ENCODE data around the gene C2CD2. TPM values are rescaled to one million over a fixed set of nuclear protein-coding genes. Genes with fewer than 3 reads are reported as not detected.

Gene C2CD2
- total RNA-seq, 1 donor from 2014 or later: 9.5 TPM

- no peak overlapping the region for H3K27ac Mint-ChIP-seq
Observed at GRCh38 chr21:41931041-41931451, 22.8 kb downstream of the C2CD2 start.

GRCh38 chr21:41929248-41929647 lies 24.6 kb downstream of the C2CD2 start:
- no peak overlapping the region for H3K4me3 Mint-ChIP-seq
- no peak for DNase-seq (ENCODE audit: low spot score)
- no peaks in the 10 kb centered on the region for H3K9me3 Mint-ChIP-seq
- intact Hi-C loops (cut with micrococcal nuclease): loop anchor here (2.0 kb wide), 1 partner anchor 72 kb away; no protein-coding TSS in a partner anchor
- H3K36me3 Mint-ChIP-seq (ENCODE audit: low read depth): peaks cover 3% of the 10 kb centered on the region
- H3K4me1 Mint-ChIP-seq (ENCODE audit: low read depth): peaks cover 61% of the 10 kb centered on the region
- no peak overlapping the region for H3K27ac Mint-ChIP-seq
- H3K27me3 Mint-ChIP-seq (ENCODE audit: insufficient read depth): peaks cover 3% of the 10 kb centered on the region

More at GRCh38 chr21:41931041-41931451, 22.8 kb downstream of the C2CD2 start:
- intact Hi-C loops (cut with micrococcal nuclease): no loop called here
- Mint-ChIP-seq H3K4me1 (ENCODE audit: low read depth) (peaks cover 45% of the 10 kb centered on the region), H3K27me3 (ENCODE audit: insufficient read depth) (peaks cover 7% of the 10 kb centered on the region), H3K36me3 (ENCODE audit: low read depth) (no peaks in the 10 kb centered on the region), H3K4me3 (no peak overlapping the region), H3K9me3 (no peaks in the 10 kb centered on the region)
- no peak for DNase-seq (ENCODE audit: low spot score)

DNA sequence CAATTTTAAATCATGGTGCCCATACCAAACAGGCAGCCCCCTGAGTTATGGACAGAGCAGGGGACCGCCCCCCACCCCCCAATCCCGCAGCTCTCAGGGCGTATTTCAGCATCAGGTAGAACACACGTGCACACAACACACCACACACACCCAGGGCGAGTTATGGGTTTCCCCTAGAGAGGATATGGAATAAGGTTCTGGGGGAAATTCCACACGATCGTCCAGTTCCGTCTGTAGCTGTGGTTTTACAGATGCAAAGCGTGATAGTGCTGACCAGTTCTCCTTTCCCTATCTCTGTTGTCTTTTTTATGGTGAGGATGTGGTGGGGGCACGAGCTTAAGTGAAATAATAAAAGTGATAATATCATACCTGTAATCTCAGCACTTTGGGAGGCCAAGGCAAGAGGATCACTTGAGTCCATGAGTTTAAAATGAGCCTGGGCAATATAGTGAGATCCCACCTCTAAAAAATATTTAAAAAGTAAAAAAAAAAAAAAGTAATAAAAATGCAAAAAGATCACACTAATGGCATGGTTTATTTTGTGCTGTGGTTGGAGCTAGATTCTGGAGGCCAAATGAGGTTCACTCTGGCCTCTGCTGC lies 25.1 kb downstream of the C2CD2 start:
- intact Hi-C loops (cut with micrococcal nuclease): loop anchor here (2.0 kb wide), 1 partner anchor 72 kb away; no protein-coding TSS in a partner anchor
- Mint-ChIP-seq H3K27me3 (ENCODE audit: insufficient read depth) (no peaks in the 10 kb centered on the region), H3K4me1 (ENCODE audit: low read depth) (peaks cover 66% of the 10 kb centered on the region), H3K36me3 (ENCODE audit: low read depth) (peaks cover 3% of the 10 kb centered on the region), H3K4me3 (no peak overlapping the region), H3K27ac (no peak overlapping the region), H3K9me3 (no peaks in the 10 kb centered on the region)
- no peak for DNase-seq (ENCODE audit: low spot score)

DNA sequence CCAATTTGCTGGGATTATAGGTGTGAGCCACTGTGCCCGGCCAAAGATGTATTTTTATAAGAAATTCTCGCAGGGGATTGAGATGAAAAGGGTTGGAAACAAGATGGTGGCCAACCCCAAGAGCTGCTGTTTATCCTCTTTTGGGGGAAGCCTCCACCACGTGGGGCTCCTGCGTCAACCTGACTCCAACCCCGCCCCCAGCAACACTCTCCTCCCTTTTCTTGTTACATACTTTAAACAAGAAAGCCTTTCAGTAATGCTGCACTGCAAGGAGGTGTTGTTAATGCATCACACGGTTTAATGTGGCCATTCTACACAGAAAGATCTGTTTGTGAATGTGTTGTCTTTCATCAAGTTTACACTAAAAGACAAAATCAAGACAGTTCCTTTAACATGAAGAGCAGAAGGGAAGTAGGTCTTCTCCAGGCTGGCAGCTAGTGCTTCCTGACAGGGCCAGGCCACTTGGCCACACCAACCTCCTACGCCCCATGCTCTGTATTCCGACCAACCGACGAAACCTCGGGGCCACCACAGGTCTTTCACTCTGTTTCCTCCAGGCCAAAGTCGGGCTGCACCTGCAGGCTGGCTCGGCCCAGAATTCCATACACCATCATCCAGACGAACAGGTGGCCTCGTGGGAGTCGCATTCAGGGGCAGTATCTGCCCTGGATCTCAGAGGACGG lies 25.9 kb downstream of the C2CD2 start:
- no peaks in the 10 kb centered on the region for H3K27me3 Mint-ChIP-seq (ENCODE audit: insufficient read depth)
- H3K9me3 Mint-ChIP-seq: no peaks in the 10 kb centered on the region
- H3K4me3 Mint-ChIP-seq: no peak overlapping the region
- peaks cover 3% of the 10 kb centered on the region for H3K36me3 Mint-ChIP-seq (ENCODE audit: low read depth)
- no peak for DNase-seq (ENCODE audit: low spot score)
- peak overlapping the region; percentile 44 for H3K27ac Mint-ChIP-seq
- H3K4me1 Mint-ChIP-seq (ENCODE audit: low read depth): peaks cover 71% of the 10 kb centered on the region
- intact Hi-C loops (cut with micrococcal nuclease): loop anchor here (2.0 kb wide), 2 partner anchors 25 to 73 kb away; no protein-coding TSS in a partner anchor

GRCh38 chr21:41926807-41927171 lies 27.0 kb downstream of the C2CD2 start:
- Mint-ChIP-seq H3K4me1 (ENCODE audit: low read depth) (peaks cover 66% of the 10 kb centered on the region), H3K4me3 (peak overlapping the region; percentile 84), H3K27ac (peak overlapping the region; percentile 92), H3K36me3 (ENCODE audit: low read depth) (peaks cover 4% of the 10 kb centered on the region), H3K9me3 (no peaks in the 10 kb centered on the region), H3K27me3 (ENCODE audit: insufficient read depth) (peaks cover 1% of the 10 kb centered on the region)
- no peak for DNase-seq (ENCODE audit: low spot score)
- intact Hi-C loops (cut with micrococcal nuclease): loop anchor here (1.0 to 2.0 kb wide), 3 partner anchors 25 to 48 kb away; no protein-coding TSS in a partner anchor

GRCh38 chr21:41926117-41926806 lies 27.6 kb downstream of the C2CD2 start:
- peak; percentile 35 for DNase-seq (ENCODE audit: low spot score)
- Mint-ChIP-seq H3K27me3 (ENCODE audit: insufficient read depth) (peaks cover 6% of the 10 kb centered on the region), H3K4me1 (ENCODE audit: low read depth) (peaks cover 69% of the 10 kb centered on the region), H3K4me3 (peak overlapping the region; percentile 84), H3K9me3 (no peaks in the 10 kb centered on the region), H3K27ac (peak overlapping the region; percentile 92), H3K36me3 (ENCODE audit: low read depth) (peaks cover 6% of the 10 kb centered on the region)
- intact Hi-C loops (cut with micrococcal nuclease): loop anchor here (1.0 to 2.0 kb wide), 3 partner anchors 25 to 48 kb away; no protein-coding TSS in a partner anchor

- intact Hi-C loops (cut with micrococcal nuclease): loop anchor here (1.0 to 2.0 kb wide), 3 partner anchors 24 to 47 kb away; no protein-coding TSS in a partner anchor
- no peak for DNase-seq (ENCODE audit: low spot score)
- H3K4me3 Mint-ChIP-seq: peak overlapping the region; percentile 84
- peaks cover 6% of the 10 kb centered on the region for H3K36me3 Mint-ChIP-seq (ENCODE audit: low read depth)
- peaks cover 69% of the 10 kb centered on the region for H3K4me1 Mint-ChIP-seq (ENCODE audit: low read depth)
- H3K27ac Mint-ChIP-seq: peak overlapping the region; percentile 92
- H3K27me3 Mint-ChIP-seq (ENCODE audit: insufficient read depth): peaks cover 6% of the 10 kb centered on the region
- H3K9me3 Mint-ChIP-seq: no peaks in the 10 kb centered on the region
Observed at GRCh38 chr21:41925767-41926116, 28.1 kb downstream of the C2CD2 start.

- intact Hi-C loops (cut with micrococcal nuclease): no loop called here
- no peak overlapping the region for H3K4me3 Mint-ChIP-seq
Observed at GRCh38 chr21:41924368-41924754, 29.5 kb downstream of the C2CD2 start.

DNA sequence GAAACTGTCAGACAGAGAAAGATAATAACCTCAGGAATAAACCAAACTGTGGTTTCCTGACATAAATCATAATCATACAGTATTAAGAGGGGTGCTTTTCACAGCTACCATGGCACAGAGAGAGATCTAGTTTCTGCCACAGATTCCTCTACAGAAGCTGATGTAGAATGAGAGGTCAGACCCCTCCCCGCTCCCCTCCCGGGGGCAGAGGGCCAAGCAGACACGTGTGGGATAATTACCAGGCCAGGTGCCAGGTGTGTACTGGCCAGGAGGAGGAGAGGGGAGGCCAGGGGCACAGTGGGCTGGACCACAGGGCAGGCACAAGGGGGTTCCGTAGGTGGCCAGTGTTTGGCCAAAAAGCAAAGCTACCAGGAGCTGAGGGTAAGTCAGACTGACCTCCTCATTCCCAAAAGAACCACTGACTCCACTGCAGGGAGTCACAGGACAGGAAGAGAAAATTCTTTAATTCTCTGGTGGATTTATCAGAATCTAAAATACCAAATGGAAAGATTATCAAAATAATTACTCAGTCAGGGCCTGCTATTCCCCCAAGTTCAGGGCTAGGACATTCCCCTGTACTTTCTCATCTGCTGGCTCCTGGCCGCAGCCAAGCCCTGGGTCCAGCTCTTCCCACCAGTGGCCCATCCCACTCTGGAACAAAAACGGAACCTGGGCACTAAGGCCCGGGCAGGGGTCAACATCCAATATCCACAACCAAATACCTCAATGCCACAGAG lies 30.0 kb downstream of the C2CD2 start:
- Mint-ChIP-seq H3K27me3 (ENCODE audit: insufficient read depth) (peaks cover 6% of the 10 kb centered on the region), H3K4me3 (no peak overlapping the region), H3K9me3 (no peaks in the 10 kb centered on the region), H3K27ac (peak overlapping the region; percentile 24), H3K36me3 (ENCODE audit: low read depth) (peaks cover 6% of the 10 kb centered on the region), H3K4me1 (ENCODE audit: low read depth) (peaks cover 57% of the 10 kb centered on the region)
- DNase-seq (ENCODE audit: low spot score): no peak
- intact Hi-C loops (cut with micrococcal nuclease): no loop called here

More at GRCh38 chr21:41924368-41924754, 29.5 kb downstream of the C2CD2 start:
- Mint-ChIP-seq H3K4me1 (ENCODE audit: low read depth) (peaks cover 61% of the 10 kb centered on the region), H3K27ac (no peak overlapping the region), H3K36me3 (ENCODE audit: low read depth) (peaks cover 6% of the 10 kb centered on the region), H3K27me3 (ENCODE audit: insufficient read depth) (peaks cover 6% of the 10 kb centered on the region), H3K9me3 (no peaks in the 10 kb centered on the region)
- DNase-seq (ENCODE audit: low spot score): no peak

DNA sequence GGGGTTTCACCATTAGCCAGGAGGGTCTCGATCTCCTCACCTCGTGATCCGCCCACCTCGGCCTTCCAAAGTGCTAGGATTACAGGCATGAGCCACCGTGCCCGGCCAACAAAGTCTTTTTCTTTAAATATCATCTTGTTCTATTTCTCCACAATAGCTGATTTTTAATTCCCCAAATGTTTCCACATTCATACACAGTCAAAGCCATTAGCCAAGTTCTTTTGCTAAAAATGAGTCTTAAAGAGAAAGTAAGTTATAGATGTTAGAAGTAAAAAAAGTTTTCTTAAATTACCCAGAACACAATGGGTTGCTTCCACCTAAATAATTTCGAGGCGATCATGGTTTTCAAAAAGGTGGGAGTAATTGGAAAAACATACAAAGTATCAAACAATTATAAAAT lies 30.6 kb downstream of the C2CD2 start:
- Mint-ChIP-seq H3K4me3 (no peak overlapping the region), H3K27ac (no peak overlapping the region), H3K9me3 (no peaks in the 10 kb centered on the region), H3K36me3 (ENCODE audit: low read depth) (peaks cover 6% of the 10 kb centered on the region), H3K4me1 (ENCODE audit: low read depth) (peaks cover 50% of the 10 kb centered on the region), H3K27me3 (ENCODE audit: insufficient read depth) (peaks cover 6% of the 10 kb centered on the region)
- intact Hi-C loops (cut with micrococcal nuclease): no loop called here
- DNase-seq (ENCODE audit: low spot score): no peak

GRCh38 chr21:41921021-41921420 lies 32.8 kb downstream of the C2CD2 start:
- intact Hi-C loops (cut with micrococcal nuclease): no loop called here
- DNase-seq (ENCODE audit: low spot score): no peak
- H3K4me3 Mint-ChIP-seq: no peak overlapping the region
- H3K27ac Mint-ChIP-seq: no peak overlapping the region
- peaks cover 6% of the 10 kb centered on the region for H3K27me3 Mint-ChIP-seq (ENCODE audit: insufficient read depth)
- no peaks in the 10 kb centered on the region for H3K9me3 Mint-ChIP-seq
- H3K36me3 Mint-ChIP-seq (ENCODE audit: low read depth): peaks cover 6% of the 10 kb centered on the region
- peaks cover 34% of the 10 kb centered on the region for H3K4me1 Mint-ChIP-seq (ENCODE audit: low read depth)

- Mint-ChIP-seq H3K4me3 (no peak overlapping the region), H3K36me3 (ENCODE audit: low read depth) (peaks cover 5% of the 10 kb centered on the region), H3K9me3 (no peaks in the 10 kb centered on the region), H3K27me3 (ENCODE audit: insufficient read depth) (peaks cover 6% of the 10 kb centered on the region), H3K4me1 (ENCODE audit: low read depth) (peaks cover 28% of the 10 kb centered on the region), H3K27ac (no peak overlapping the region)
- DNase-seq (ENCODE audit: low spot score): no peak
- intact Hi-C loops (cut with micrococcal nuclease): no loop called here
Observed at GRCh38 chr21:41920476-41920875, 33.3 kb downstream of the C2CD2 start.

Data from activated T-helper 1 cell treated with anti-CD3 and anti-CD28 coated beads, Interleukin-12 subunit alpha, Interleukin-12 subunit beta, Interleukin-2, Interleukin-4 antibody, amounts not matched to agents 30 ng/mL and 10 ng/mL and 1 ng/mL, durations not matched to agents 14 hours and 24 hours and 36 hours (primary cell).